Choroid plexus epithelial cell (primary cell): ENCODE results near the gene HLCS.

Experiments
- DNase-seq: peaks from one replicate; pipeline ENCODE4 v3.0.0-alpha.2; 2010; ENCODE audit warnings: low read depth
- H3K4me3 ChIP-seq: 2 replicates; pipeline ENCODE4 v1.5.1; 2011; ENCODE audit warnings: low read depth, mild to moderate bottlenecking, control low read depth, low read length, moderate library complexity
- CTCF ChIP-seq: conservative IDR thresholded peaks from 2 replicates; pipeline ENCODE4 v1.5.1; 2011; ENCODE audit warnings: low read depth, mild to moderate bottlenecking, control low read depth, inconsistent platforms, low read length, moderate library complexity

HLCS gene

GRCh38 chr21:36927719-36928117, 38.8 kb downstream of the HLCS start:
- TF ChIP-seq CTCF, result peak; percentile 99
- H3K4me3 ChIP-seq, result no peak overlapping the region
- DNase-seq, result peak; percentile 89

- TF ChIP-seq CTCF, result no peak
Observed at GRCh38 chr21:36926989-36927718, 39.3 kb downstream of the HLCS start.

DNA sequence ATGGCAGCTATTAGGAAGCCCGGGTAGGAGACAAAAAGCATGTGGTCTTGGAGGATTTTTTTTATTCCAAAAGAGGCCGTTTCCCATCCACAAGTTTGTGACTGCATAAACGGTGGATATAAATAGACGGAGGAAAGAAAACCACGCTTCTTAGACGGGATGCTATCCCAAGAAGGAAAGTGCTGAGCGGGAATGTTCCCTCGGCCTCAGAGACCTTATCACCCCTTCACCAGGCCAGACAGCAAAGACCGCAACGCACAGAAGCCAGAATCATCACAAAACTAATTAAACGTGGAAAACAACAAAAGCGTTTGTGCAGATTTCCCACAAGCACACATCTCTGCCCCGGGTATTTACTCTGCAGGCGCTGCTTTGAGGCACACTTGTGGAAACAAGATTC, 43.2 kb downstream of the HLCS start:
- TF ChIP-seq CTCF, result no peak
- DNase-seq, result no peak
- H3K4me3 ChIP-seq, result no peak overlapping the region

More at GRCh38 chr21:36926989-36927718, 39.3 kb downstream of the HLCS start:
- H3K4me3 ChIP-seq, result no peak overlapping the region
- DNase-seq, result no peak

DNA sequence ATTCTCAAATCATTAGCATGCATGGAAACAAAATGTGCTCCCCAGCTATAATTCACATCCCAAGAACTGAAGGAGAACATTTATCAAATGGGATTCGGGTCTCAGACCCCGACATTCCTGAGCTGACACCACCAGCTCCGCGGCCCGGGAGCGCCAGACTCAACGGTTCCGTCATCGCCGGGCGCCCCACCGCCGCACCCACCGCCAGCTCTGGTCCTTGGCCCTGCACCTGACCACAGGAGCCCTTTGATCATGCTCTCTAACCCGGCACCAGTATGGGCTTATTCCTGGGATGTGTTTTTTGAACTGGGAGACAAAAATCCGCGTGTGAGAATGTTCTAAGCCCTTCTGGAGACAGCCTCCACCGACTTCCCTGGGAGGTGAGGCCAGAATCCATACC, 43.6 kb downstream of the HLCS start:
- no peak overlapping the region for H3K4me3 ChIP-seq
- no peak for TF ChIP-seq CTCF
- no peak for DNase-seq

DNA sequence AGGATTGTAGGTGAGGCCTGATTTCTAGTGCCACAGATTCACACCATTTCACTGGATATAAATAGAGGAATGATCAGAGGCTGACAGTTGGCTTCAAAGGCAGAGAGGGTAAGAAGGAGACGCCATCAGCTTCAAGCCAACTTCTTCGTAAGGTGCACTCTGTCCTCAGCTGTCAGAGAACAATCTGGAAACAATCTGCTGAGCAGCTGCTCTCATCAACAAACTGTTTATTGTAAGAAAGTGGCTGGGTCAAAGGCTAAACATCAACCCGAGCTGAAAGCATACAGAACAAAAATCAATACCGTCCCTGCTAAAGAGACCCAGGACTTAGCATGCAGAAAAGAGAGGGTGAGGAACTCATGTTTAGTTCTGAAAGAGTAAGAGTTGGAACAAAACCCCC, 48.2 kb downstream of the HLCS start:
- no peak overlapping the region for H3K4me3 ChIP-seq
- no peak for TF ChIP-seq CTCF
- no peak for DNase-seq

GRCh38 chr21:36917471-36918158, 48.9 kb downstream of the HLCS start:
- TF ChIP-seq CTCF, result peak; percentile 96
- H3K4me3 ChIP-seq, result no peak overlapping the region
- DNase-seq, result peak; percentile 79

GRCh38 chr21:36916718-36917117, 49.8 kb downstream of the HLCS start:
- TF ChIP-seq CTCF, result no peak
- DNase-seq, result no peak
- H3K4me3 ChIP-seq, result no peak overlapping the region
